ENCODE results near the gene ANKFN1.

ANKFN1 gene

DNA sequence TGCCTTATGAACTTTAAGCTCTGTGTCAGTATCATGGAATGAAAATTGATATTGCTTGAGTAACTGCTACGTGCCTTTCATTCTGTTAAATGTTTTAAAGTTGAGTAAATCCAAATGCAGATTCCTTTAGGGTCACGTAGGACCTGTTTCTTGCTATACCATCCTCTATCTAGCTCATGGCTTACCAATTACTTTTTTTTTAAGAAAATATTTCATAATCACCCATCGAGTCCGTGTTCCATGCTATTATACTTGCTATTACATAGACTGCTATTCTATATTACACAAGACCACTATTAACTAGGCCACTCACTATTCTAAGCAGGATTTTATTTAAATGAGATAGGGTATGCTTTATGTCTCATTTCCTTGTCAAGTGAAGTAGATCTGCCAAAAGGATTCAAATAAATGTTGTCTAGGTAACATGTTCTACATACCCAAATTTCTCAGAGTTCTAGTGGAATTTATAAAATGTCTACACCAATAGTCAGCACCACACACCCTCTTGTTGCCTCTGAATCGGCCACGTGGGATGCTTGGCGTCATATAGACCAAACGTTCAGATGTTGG lies 11.9 kb downstream of the ANKFN1 start:
- TF ChIP-seq, protein P1, sequence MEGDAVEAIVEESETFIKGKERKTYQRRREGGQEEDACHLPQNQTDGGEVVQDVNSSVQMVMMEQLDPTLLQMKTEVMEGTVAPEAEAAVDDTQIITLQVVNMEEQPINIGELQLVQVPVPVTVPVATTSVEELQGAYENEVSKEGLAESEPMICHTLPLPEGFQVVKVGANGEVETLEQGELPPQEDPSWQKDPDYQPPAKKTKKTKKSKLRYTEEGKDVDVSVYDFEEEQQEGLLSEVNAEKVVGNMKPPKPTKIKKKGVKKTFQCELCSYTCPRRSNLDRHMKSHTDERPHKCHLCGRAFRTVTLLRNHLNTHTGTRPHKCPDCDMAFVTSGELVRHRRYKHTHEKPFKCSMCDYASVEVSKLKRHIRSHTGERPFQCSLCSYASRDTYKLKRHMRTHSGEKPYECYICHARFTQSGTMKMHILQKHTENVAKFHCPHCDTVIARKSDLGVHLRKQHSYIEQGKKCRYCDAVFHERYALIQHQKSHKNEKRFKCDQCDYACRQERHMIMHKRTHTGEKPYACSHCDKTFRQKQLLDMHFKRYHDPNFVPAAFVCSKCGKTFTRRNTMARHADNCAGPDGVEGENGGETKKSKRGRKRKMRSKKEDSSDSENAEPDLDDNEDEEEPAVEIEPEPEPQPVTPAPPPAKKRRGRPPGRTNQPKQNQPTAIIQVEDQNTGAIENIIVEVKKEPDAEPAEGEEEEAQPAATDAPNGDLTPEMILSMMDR (IDR thresholded peaks at IDR 0.05), result no peak

DNA sequence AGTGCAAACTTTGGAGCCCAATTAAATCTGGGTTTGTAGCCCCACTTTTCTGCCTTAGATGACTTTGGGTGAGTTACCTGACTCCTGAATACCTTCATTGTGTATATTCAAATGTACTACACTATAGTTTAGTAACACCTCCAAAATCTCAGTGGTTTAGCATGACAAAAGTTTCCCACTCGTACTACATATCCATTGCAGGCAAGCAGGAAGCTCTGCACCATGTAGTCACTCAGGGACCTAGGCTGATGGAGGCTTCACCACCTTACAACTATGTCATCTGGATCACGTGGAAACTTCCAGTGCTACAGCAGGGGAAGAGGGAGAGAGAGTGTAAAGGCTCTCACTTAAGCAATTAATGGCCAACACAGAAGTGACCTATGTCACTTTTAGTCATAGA lies 14.2 kb downstream of the ANKFN1 start:
- TF ChIP-seq, protein P1 (IDR thresholded peaks at IDR 0.05), result no peak

DNA sequence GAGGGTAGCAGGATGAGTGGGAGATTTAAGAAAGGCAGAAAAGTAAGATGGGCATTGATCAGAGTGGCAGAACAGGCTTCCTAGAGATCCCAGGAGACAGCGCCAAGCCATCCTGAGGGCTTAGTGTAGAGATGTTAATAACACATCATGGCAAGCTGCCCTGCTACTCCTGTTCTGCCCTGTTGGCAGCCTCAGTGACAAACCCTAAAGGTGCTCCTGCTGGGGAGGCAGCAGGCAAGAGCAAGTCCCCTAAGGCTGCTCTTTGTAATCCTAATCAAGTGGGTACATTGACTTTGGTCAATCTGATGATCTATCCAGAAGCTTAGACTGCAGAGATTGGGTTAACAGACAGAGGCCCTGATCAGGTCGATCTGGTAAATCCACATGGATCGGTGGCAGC lies 16.3 kb downstream of the ANKFN1 start:
- TF ChIP-seq, protein P1 (IDR thresholded peaks at IDR 0.05), result no peak

DNA sequence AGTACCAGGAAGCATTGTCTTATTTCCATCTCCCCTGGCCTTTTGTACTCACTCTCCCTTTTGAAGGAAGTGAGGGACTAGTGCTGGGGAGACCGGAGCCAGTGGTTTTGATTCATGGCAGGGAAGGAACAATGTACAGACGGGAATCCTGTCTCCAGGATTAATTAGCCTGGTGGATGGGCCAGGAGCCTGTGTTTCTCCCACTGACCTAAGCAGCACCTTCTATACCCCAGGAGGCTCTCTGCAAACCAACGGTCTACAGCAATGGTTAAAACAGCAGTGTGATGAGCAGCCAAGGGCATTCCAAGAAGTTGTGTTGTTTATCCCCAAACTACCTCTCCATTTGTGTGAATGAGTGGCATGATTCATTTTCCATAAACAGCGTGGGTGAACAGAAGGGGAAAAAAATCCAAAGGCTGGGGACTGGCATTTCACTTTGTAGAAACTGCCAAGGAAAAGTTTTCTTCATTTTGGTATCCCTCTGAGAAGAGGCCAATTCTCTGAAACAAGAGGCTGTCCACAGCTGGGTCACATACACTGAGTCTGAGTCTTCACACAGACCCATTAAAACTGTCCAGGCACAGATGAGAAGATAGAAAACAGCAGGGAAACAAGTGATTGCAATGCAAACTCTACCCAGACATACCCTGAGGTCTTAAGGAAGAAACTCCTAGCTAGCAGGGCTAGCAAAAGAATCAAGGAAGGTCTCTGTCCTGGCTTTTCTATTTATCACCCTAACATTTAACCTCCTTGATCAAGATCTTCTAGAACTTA lies 18.1 kb downstream of the ANKFN1 start:
- TF ChIP-seq, protein P1 (IDR thresholded peaks at IDR 0.05), result no peak

DNA sequence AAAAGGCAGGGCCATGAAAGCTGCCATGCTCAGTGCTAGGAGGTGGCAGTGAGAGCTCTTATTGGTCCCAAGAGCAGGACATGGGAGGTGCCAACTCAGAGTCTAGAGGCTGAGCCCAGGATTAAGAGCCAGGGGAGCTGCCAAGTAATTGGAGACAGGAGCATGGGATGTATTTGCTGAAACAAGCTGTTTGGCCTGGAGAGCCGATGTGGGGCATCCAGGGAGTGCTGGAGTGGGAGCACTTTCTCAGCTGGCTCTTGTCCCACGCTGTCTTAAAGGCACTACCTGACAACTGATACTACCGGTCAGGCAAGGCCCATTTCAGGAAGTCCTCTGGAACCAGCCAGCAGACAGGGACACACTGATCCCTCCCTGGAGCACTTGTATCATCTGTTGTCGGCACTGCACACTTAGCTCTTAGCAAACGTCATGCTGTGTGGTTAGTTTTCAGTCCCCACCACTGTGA lies 19.3 kb downstream of the ANKFN1 start:
- TF ChIP-seq, protein P1 (IDR thresholded peaks at IDR 0.05), result no peak

DNA sequence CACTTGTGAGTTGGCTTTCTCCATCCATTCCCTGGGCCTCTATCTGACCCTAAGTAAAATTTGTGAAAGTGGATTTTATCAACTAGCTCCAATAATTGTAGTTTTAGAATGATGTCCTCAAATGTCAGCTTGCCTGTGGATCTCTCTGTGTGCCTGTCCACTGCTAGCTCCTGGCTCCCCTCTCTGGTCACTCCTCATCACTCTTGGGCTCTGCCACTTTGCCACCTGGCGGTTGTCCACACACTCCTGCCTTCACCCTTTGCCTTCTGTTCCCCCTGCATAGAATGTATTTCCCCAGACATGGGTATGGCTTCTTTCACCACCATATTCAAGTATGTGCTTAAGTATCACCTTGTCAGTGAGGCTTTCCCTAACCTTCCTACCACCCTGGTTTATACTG lies 19.8 kb downstream of the ANKFN1 start:
- TF ChIP-seq, protein P1 (IDR thresholded peaks at IDR 0.05), result no peak

DNA sequence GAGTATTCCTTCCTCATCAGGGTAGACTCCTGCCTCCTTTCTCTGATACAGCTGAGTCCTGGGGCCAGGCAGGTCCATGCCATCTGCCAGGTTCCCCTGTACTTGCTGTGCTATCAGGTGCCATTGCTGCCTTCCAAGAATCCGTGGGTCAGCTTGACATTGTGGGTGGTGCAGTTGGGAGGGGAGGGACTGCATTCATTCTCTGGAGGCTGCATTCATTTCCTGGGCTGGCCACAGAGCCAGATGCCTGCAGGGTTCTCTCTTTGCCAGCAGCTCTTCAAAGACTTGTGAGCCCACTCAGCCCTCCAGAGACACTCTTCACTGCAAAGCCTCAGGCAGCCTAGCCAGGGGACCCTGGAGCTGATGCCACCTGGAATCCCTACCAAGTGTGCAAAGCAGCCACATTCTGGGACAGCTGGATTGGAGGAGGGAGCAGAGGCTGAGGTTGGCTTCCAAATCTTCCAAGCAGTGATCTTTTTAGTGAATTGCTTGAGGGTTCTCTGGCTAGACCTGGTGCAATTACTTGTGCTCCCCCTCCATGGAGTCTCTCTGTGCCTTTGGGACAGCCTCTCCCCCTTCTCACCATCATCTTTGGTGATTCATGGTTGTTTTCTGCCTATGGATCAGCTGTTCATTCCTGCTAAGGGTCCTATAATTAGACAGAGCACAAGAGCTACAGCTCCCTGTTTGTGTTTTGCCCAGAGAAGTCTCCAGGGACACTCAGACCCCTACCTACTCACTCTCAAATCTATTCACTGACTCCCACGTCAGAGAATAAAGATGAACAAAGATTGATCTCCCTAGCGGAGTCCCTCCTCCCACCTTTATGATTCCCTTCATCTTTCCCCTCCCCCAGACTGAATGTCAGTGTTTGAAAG lies 20.9 kb downstream of the ANKFN1 start:
- TF ChIP-seq, protein P1 (IDR thresholded peaks at IDR 0.05), result no peak

Measured in LNCAP (cell line).